HG03432 (cell line): ENCODE measurements around the gene WARS2.
"Not testable (repeated sequence)": the region's sequence is repeated elsewhere in the genome, so short reads cannot be mapped to it uniquely, and the experiment has no call there.

Source experiments
- ATAC-seq: cut with Tn5 transposase; IDR thresholded peaks from one replicate; pipeline ENCODE4 v1.9.1; 2021; ENCODE audit warnings: mild to moderate bottlenecking, moderate library complexity; ENCODE audit not compliant: unreplicated experiment

The WARS2 gene

DNA sequence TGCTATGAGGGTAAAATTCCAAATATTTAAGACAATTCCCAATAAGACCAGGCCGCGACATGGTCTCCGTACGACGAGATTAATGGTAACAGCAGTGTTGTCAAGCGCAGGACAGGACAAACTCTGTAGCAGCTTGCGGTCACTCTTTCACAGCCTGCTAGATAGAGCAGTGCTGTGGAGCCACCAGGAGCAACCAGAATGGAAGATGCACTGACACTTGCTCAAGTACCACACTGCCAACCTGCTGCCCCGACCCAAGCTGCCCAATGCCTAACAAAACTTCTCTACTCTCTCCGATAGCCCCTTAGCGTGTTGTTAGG, 636 bp downstream of the WARS2 start:
- ATAC-seq = peak; percentile 40

DNA sequence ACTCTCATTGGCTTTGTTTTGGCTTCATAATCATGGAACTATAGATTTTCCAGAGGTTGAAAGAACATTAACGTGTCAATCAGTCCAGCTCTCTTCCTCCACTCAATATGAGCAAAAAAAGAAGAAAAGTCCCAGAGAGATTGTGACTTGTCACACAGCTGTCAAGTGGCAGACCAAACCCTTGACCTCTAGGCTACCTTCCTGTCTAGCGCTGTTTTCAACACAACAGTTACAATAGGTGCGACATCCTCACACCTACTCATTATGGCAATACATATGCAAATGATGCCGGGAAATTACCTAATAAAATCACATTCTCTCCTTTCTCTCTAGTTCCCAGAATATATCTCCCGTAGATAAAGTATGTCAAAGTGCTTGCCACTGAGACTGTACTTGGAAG, 1.1 kb downstream of the WARS2 start:
- peak; percentile 32 for ATAC-seq

DNA sequence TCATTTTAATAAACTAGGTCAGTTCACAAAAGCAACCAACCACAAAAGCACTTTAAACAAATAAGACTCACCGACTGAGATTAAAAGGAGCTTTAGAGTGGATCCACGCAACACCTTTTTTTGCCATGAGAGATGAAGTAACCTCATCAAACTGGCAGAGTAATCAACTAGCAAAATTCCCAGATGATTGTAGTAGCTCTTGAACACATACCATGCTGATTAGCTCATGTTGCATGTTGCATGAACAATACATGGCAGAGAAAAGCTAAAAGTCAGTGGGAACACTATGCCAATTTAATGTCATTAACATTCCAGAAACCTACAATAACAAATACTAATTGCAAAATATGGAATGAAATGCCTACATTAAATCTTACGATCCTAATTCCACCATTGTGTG, 4.1 kb downstream of the WARS2 start:
- ATAC-seq = no peak

DNA sequence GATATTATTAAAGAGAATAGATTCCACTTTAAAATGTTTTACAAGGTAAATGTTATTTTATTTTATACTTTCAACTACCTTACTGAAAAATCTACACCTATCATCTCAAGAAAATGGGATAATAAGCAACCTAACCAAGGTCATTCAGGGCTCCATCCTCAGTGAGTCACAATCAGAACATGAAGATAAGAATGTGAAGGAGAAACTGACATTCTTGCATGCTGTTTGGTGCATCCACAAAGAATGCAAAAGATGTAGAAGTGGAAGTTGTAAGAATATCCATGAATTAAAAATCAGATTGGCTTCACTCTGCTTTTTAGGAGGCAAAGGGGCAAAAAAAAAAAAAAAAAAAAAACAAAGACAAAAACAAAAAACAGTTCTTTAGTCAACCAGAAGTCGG, 6.5 kb downstream of the WARS2 start:
- ATAC-seq = no peak

DNA sequence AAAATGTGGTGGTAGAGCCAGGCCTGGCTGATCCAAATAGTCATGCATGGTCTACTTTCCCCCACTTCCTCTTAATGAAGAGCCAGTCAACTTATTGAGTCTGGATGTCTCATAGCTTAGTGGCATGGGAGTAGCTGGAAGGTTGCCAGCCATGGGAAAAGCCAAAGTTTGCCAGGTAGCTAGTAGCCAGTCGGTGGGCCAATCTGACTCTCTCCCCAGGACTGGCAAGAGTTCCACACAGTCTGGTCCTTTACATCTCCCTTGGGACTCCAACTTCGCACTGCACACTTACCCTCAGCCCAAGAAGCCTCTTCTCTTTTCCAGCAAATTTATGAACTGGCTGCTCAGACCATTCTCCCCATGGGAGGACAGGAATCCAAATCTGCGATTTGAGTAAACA, 8.3 kb downstream of the WARS2 start:
- ATAC-seq = no peak

DNA sequence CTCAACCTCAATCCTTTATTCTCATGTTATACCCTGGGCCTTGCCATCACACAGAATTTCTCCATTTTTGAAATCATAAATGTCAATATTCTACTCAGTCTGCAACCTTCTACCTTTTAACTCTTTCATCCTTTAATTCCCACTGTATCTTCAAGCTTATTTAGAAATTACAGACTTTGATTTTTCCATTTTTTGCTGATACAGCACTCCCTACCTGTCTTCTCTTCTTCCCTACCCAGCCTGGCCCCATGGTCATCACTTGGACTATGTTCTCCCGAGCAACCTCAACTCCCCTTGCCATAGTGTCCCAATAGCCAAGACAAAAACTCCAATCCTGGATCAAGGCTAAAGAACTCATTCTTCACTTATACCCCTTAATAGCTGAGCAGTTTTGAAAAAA, 14.6 kb downstream of the WARS2 start:
- no peak for ATAC-seq

DNA sequence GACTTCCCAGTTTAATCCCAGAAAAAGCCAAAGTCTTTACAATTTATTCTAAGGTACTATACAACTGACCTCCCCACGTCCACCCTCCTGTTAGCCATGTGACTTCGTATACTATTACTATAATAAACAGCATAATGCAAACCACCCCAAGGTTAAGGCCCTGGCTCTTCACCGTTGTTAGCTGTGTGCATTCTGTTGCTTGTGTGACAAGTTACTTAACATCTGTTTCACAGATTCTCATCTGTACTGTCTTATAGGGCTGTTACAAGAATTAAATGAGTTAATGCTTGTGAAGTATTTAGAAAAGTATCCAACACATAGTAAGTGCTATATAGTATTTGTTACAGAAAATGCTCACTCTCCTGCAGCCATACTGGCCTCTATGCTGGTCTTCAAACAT, 15.7 kb downstream of the WARS2 start:
- ATAC-seq = no peak

DNA sequence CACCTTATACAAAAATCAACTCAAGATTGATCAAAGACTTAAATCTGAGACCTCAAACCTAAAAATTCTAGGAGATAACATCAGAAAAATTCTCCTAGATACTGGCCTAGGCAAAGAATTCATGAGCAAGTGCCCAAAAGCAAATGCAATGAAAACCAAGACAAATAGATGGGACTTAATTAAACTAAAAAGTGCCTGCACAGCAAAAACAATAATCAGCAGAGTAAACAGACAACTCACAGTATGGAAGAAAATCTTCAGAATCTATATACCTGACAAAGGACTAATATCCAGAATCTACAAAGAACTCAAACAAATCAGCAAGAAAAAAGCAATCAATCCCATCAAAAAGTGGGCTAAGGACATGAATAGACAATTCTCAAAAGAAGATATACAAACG, 18.6 kb downstream of the WARS2 start:
- ATAC-seq = not testable (repeated sequence)

DNA sequence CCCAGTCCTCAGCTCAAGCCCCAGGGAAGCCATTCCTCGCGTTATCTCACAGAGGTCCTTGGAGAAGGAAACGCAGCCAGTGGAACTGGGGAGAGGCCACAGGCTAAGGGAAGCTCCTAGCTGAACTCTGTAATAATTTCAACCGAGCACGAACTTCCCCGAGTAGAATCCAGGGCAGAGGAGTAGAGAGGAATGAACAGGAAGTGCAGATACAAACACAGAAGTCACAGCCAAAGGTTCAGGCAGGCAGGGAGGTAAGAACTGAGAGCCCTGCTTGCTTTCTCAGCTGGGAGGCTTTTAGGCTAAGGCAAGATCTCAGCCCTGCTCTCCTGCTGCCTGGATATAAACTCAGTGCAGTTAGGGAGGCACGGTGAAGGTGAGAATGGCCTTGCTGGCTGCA, 23.7 kb downstream of the WARS2 start:
- ATAC-seq = no peak

DNA sequence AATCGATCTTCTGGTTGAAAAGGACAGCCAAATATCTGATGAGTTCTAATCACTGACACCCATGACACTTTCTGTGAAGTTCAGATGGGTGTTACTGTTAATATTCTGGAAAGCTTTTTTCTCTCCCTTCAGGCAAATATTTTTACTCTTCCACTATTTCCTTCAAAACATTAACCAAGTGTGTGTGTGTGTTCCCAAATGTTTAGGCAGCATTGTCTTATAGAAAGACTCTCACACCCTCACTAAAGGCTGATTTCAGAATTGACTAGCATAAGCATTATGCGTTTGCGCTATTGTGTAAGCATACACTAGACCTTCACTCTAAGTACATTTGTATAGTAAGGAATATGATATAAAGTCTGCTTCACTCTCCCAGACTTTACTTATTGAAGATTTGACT, 24.7 kb downstream of the WARS2 start:
- ATAC-seq = no peak

DNA sequence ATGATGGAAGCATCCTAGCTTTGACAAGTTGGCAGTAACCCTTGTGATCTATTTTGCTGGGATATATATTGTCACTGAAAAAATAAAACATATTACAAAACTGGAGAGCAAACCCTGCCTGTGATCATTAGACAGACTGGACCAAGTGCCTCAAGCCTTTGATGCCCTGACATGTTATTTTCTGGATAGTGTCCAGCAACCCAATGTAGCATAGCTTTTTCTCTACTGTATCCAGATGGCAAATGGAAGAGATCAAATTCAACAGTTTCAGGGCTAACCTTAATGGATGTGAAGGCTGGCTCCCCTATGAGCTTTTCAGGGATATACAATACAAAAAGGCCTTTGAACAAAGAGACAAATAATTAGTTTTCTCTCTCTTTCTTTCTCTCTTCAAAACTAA, 25.1 kb downstream of the WARS2 start:
- no peak for ATAC-seq

DNA sequence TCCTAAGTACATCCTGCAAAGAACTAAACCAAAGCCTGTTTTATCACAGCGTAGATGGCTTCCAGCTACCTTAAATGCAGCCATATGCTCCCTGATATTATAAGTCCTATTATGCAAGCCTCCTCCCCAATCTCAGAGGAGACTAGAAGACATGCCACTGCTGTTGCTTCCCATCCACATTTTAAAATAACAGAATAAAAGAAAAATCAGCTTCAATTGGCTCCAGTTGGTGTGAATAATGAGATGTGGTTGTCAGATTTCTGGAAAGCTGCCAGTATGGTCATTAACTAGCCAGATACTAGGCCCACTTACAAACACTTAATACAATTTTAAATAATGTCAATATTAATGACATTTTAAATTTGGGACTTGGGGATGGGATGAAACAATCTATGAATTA, 25.7 kb downstream of the WARS2 start:
- no peak for ATAC-seq

DNA sequence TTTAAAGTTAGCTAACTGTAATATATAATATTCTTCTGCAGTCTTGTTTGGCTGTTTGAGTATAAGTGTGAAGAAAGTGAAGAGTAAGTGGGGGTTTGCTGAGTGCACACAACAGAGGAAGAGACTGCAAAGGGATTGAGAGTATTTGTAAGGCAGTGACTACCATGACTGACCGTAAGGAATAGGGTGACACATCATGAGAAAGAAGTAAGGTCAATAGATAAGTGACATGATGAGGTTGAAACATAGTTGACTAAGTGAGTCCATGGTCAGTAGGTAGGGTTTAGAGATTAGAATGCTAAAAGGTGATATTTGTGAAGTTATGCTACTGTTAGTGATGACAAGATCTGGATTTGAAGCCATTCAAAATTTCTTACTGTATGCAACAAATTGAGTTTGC, 27.7 kb downstream of the WARS2 start:
- no peak for ATAC-seq

DNA sequence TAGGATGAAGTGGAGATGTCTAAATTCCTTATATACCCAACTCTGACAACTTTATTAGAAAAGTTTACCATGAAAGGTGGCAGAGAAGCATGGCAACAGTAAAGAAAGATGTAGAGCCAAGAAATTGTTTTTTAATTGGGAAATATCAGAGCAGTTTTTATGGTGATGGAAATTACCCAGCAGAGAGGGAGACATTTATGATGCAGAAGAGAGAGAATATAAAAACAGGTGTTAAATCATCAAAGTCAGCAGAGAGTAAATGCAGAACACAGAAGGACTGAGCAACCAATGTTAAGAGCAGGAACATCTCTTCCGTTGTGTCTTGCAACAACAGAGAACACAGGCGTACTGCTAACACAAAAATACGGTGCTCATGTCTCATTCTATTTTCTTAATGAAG, 28.2 kb downstream of the WARS2 start:
- no peak for ATAC-seq

DNA sequence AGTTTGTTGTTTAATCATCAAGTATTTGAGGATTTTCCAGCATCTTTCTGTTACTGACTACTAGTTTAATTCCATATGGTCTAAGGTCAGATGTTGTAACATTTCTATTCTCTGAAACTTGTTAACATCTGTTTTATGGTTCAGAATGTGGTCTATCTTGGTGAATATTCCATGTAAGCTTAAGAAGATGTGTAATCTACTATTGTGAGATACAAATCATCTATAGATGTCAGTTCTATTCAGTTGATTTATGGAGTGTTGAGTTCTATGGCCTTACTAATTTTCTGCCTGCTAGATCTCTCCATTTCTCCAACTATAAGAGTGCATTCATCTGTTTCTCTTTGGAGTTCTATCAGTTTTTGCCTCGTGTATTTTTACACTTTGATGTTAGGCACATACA, 31.5 kb downstream of the WARS2 start:
- no peak for ATAC-seq

DNA sequence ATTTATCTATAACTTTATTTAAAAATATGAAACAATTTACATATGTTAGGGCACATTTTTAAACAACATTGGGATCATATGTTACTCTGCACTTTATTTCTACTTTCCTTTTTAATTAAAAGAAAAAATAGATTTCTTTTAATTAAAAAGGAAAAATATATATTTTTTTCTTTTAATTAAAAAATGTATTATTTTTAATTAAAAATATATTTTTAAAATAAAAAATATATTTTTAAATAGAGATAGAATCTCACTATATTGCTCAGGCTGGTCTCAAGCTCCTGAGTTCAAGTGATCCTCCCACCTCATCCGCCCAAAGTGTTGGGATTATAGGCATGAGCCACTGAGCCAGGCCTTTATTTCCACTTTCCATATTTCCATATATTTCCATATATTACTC, 36.7 kb downstream of the WARS2 start:
- ATAC-seq = no peak

DNA sequence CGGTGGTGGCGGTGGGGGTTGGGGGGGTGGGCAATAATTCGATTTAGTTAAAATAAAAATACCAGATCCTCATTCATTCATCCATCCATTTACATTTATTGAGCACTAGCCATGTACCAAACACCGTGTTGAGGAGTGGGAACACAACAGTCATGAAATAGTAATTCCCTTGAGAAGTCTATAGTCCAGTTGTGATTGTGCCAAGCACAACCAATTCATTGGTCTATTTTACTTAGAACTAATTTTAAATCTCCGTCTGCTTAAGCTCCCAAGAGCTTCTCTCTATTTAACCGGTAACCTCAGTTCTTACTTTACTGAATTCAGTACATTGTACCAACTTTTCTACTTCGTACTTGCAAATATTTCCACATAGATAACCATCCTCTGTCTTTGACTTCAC, 38.4 kb downstream of the WARS2 start:
- no peak for ATAC-seq

DNA sequence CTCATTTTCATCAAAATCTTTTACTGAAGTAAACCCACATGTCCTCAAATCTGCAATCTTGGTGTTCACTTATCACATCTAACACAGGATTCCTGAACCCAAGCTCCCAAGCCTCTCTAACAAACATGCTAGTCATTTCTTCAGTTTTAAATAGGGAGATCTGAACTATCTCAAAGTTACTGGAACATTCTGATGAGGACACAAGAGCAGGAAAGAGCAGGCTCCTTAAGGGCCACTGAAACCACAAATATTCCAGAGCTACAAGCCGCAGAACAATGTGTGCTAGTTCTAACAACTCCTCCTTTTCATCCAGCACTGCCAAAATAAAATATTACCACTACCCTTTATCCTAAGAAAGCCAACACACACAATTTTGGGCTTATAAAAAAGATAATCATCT, 38.9 kb downstream of the WARS2 start:
- ATAC-seq = no peak

DNA sequence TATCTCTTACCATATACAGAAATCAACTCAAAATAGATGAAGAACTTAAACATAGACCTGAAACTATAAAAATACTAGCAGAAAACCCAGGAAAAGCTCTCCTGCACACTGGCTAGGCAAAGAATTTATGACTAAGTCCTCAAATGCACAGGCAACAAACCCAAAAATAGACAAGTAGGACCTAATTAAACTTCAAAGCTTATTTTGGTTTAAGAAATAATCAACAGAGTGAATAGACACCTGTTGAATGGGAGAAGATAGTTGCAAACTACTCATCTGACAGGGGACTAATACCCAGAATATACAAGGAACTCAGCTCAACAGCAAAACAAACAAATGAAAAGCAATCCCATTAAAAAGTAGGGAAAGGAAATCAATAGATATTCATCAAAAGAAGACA, 40.7 kb downstream of the WARS2 start:
- no peak for ATAC-seq

DNA sequence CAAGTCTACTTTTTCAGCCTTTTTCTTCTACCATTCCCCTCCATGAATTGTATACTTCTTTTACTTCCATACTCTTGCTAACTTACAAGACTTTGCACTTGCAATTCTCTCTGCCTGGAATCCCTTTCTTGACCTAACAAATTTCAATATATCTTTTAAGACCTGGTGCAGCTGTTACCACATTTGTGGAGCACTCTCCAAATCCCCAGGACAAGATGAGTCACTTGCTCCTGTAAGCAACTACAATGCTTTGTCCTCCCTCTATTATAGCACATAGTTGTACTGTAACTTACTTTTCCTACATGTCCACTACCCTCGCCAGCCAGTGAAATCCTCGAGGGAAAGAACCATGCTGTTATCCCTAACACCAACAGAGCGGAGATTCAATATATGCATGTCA, 43.1 kb downstream of the WARS2 start:
- ATAC-seq = no peak

DNA sequence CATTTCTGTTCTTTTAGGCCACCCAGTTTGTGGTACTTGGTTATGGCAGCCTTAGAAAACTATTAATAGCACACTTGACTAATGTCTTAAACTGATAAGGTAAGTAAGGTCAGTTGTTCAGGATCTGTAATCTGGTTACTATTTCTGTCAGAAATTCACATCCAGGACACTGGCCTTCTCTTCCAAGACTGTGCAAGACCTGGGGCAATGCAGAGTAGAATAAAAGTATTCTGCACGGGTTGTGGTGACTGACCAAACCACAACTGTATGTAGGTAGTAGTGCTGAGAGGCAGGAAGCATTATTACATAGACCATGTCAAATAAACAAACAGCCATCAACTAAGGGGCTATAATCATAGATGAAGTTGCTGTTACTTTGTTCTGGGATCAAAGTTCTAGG, 46.7 kb downstream of the WARS2 start:
- ATAC-seq = no peak

DNA sequence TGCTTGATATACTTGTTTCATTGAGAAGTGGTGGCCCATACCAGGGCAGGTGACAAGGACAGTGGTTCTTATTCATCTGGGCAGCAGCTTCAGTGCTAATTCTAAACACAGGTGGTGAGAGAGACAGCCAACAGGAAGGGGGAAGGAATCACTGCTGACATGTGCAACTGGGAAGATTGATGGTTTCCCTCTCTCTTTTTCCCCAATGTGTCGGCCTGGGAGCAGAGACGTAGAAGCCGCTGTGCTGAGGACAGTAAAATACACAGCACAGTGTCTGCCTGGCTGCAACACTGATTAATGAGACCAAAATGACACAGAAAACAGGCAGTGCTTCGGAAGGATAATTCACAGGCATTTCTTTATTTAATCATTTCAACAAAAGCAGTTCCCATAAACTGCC, 48.8 kb downstream of the WARS2 start:
- no peak for ATAC-seq

DNA sequence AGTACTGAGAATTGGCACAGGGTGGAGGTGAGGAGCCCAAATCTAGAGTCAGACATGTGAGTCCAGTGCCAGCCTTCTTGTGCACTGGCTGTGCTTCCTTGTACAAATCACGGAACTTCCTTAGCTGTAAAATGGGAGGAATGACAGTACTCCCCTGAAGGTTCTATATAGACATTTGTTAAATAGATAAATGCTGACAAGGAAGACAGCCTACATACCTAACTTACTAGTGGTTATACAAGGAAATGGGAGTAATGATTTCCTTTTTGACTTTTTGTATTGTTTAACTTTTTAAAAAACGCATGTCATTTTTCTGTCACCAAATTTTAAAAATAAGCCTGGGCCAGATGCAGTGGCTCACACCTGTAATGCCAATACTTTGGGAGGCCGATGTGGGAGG, 50.2 kb downstream of the WARS2 start:
- no peak for ATAC-seq

DNA sequence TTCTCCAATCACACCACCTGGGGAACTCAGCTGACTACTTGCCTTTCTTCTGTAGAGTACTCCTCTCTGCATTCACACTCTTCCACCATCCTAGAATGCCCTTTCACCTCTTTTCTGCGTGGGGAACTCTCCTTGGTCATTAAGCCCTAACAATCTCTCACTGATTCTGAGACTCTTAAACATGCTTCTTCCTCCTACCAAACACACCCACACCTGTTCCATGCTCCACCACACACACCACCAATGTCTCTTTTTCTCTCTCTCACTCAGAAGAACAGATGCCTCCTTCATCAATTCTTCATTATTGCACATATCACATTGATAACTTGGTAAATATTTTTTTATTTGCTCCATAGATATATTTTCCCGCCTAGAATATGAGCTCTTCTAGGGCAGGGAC, 53.6 kb downstream of the WARS2 start:
- peak; percentile 47 for ATAC-seq
